NCI-H748 (cell line): ENCODE results near the gene PLCD3.

Experiments
- DNase-seq: peaks from one replicate; lab custom pipeline; 2025; ENCODE audit not compliant: unreplicated experiment; lab: John Stamatoyannopoulos, UW

Gene PLCD3

GRCh38 chr17:45086391-45086790 is 45.9 kb downstream of the PLCD3 start:
- no peak for DNase-seq

- DNase-seq = no peak
Measured at GRCh38 chr17:45081047-45081703, 51.1 kb downstream of the PLCD3 start.

- no peak for DNase-seq
Measured at GRCh38 chr17:45077643-45078042, 54.7 kb downstream of the PLCD3 start.

GRCh38 chr17:45073414-45074070 is 58.8 kb downstream of the PLCD3 start:
- DNase-seq = no peak

- DNase-seq = no peak
Measured at GRCh38 chr17:45070809-45071208, 61.5 kb downstream of the PLCD3 start.

GRCh38 chr17:45070001-45070400 is 62.3 kb downstream of the PLCD3 start:
- no peak for DNase-seq

GRCh38 chr17:45067637-45068036 is 64.7 kb downstream of the PLCD3 start:
- DNase-seq = no peak

GRCh38 chr17:45063198-45063597 is 69.1 kb downstream of the PLCD3 start:
- DNase-seq = no peak

- DNase-seq = no peak
Measured at GRCh38 chr17:45061606-45062205, 70.6 kb downstream of the PLCD3 start.

GRCh38 chr17:45060797-45061605 is 71.3 kb downstream of the PLCD3 start, which contains the start of gene NMT1:
Gene NMT1 (plus strand): TSS chr17:45061317. CDS start chr17:45061330, 13 bp downstream.
- DNase-seq = peak; percentile 99

- DNase-seq = no peak
Measured at GRCh38 chr17:45060382-45060796, 71.9 kb downstream of the PLCD3 start.
